ENCODE data around the gene RBMS3. TPM values are rescaled to one million over a fixed set of nuclear protein-coding genes. Genes with fewer than 3 reads are reported as not detected.

RBMS3 gene
- polyA plus RNA-seq, 4 donors: 13.9 to 15.7 (median 14.1) TPM

- no peak for DNase-seq (ENCODE audit: low read depth in 4 of 4, low spot score in 2 of 4)
Observed at GRCh38 chr3:29606416-29606815, 325.5 kb downstream of the RBMS3 start.

- no peak for DNase-seq (ENCODE audit: low read depth in 4 of 4, low spot score in 2 of 4)
Observed at GRCh38 chr3:29608414-29609327, 327.8 kb downstream of the RBMS3 start.

- DNase-seq (ENCODE audit: low read depth in 4 of 4, low spot score in 2 of 4): no peak
Observed at GRCh38 chr3:29609328-29609811, 328.5 kb downstream of the RBMS3 start.

GRCh38 chr3:29610781-29611180 is 329.9 kb downstream of the RBMS3 start:
- no peak for DNase-seq (ENCODE audit: low read depth in 4 of 4, low spot score in 2 of 4)

- no peak for DNase-seq (ENCODE audit: low read depth in 4 of 4, low spot score in 2 of 4)
Observed at GRCh38 chr3:29611252-29611651, 330.4 kb downstream of the RBMS3 start.

- DNase-seq (ENCODE audit: low read depth in 4 of 4, low spot score in 2 of 4): no peak
Observed at GRCh38 chr3:29612536-29612935, 331.7 kb downstream of the RBMS3 start.

GRCh38 chr3:29614954-29615353 is 334.1 kb downstream of the RBMS3 start:
- DNase-seq (ENCODE audit: low read depth in 4 of 4, low spot score in 2 of 4): no peak

GRCh38 chr3:29618395-29619282 is 337.8 kb downstream of the RBMS3 start:
- no peak for DNase-seq (ENCODE audit: low read depth in 4 of 4, low spot score in 2 of 4)

- no peak for DNase-seq (ENCODE audit: low read depth in 4 of 4, low spot score in 2 of 4)
Observed at GRCh38 chr3:29619676-29620075, 338.8 kb downstream of the RBMS3 start.

GRCh38 chr3:29627136-29628117 is 346.6 kb downstream of the RBMS3 start:
- DNase-seq (ENCODE audit: low read depth in 4 of 4, low spot score in 2 of 4): no peak

GRCh38 chr3:29628795-29629194 is 347.9 kb downstream of the RBMS3 start:
- no peak for DNase-seq (ENCODE audit: low read depth in 4 of 4, low spot score in 2 of 4)

GRCh38 chr3:29635888-29636287 is 355.0 kb downstream of the RBMS3 start:
- DNase-seq (ENCODE audit: low read depth in 4 of 4, low spot score in 2 of 4): no peak

- DNase-seq (ENCODE audit: low read depth in 4 of 4, low spot score in 2 of 4): no peak
Observed at GRCh38 chr3:29637068-29637467, 356.2 kb downstream of the RBMS3 start.

- DNase-seq (ENCODE audit: low read depth in 4 of 4, low spot score in 2 of 4): no peak
Observed at GRCh38 chr3:29639578-29640290, 358.9 kb downstream of the RBMS3 start.

- DNase-seq (ENCODE audit: low read depth in 4 of 4, low spot score in 2 of 4): no peak
Observed at GRCh38 chr3:29642393-29643033, 361.6 kb downstream of the RBMS3 start.

- DNase-seq (ENCODE audit: low read depth in 4 of 4, low spot score in 2 of 4): no peak
Observed at GRCh38 chr3:29643034-29643425, 362.2 kb downstream of the RBMS3 start.

- no peak for DNase-seq (ENCODE audit: low read depth in 4 of 4, low spot score in 2 of 4)
Observed at GRCh38 chr3:29644261-29644660, 363.4 kb downstream of the RBMS3 start.

GRCh38 chr3:29644956-29645636 is 364.2 kb downstream of the RBMS3 start:
- DNase-seq (ENCODE audit: low read depth in 4 of 4, low spot score in 2 of 4): no peak

All from left renal cortex interstitium (tissue), 4 donors.